SW 1271 (cell line): ENCODE data around the gene COL10A1.

Source experiments
- DNase-seq, 2 experiments: peaks; one replicate each; lab custom pipeline; 2025; lab: John Stamatoyannopoulos, UW

COL10A1 gene

DNA sequence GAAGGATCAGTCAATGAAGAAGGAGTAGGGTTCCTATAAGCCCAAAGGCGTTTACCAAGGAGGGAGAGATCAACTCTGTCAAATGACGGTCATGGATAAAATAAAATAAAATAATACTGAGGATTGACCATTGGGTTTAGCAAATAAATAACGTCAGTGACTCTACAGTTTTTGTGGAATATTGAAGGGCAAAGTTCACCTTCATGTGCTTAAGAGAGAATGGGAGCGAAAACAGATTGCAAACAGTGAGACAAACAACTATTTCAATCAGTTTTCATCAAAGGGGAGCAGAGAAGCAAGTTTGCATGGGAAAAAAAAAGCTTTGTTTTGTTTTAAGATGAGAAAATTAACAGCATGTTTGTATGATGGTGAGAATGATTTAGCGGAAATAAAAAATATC lies 42.9 kb downstream of the COL10A1 start:
- DNase-seq = no peak

- no peak for DNase-seq
These were observed 47.0 kb downstream of the COL10A1 start for GRCh38 chr6:116078945-116079344.

DNA sequence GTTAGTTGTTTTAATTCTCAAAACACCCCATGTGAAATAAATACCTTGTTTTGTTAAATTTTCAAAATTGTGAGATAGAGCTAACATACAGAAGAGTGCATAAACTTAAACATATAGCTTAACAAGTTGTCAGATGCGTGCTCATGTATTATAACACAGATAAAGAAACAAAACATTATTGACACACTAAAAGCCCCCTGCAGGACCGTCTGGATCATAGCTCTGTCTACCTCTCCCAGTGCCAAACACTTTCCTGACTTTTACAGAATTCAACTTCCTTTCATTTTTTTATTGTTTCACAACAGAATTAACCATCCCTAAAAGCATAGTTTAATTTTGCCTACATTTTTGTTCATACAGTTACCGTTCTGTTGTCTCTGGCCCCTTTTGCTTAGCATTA lies 47.4 kb downstream of the COL10A1 start:
- DNase-seq = no peak

DNA sequence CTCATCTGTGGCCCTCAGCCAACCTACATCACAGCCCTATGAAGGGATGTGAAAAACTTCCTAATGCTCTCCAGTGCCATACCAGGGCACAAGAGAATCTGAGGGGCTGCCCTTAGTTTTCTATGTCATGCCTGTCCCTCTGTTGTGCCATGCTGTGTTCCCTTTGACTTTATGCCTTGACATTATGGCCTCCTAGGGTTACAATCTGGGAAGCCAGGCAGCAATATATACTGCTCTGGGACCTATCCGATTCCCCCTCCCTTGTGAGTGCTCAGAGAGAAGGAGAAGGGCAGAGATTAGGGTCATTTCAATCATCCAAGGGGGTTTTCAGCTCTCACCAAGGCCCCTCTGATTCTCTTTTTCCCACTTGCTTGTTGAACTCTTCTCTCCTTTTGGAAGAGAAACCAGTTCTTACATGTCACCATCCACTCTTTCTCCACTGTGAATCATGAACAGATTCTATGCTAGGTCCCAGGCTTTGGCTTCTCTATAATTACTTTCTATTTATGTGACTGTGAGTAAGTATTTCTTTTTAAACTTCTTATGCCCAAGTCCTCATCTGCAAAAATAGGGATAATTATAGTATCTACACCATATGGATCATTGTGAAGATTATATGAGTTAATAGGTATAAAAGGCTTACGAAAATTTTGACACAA lies 51.1 kb downstream of the COL10A1 start:
- no peak for DNase-seq

DNA sequence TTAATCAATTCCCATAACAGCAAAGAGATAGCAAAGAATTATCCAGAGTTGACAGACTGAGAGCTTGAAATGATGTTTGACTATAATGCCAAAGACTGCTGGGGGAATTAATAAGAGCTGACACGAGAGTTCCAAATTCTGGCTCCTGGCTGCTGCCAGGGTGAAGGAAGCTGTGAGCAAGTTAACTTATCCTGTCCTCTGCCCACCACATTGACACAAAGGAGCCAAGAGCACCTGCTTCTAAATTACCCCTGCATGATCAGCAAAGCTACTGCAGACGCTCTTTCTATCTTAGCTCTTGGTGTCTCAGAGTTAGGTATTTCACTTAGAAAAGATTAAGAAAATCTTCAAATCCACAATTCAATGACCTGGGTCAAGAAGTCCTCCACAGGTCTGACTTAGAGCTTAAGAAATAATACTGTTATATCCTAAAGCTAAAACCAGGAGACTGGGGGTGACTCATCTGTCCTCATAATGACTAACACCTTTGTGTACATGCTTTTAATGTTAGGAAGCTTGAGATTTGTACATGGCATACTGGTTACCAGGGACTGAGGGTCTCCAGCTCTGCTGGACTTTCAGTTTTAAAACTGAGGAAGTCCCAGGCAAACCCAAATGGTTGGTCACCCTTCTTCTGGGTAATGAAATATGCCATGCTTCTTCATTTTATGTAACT lies 52.0 kb downstream of the COL10A1 start:
- peak in 1 of 2 experiments; percentile 59 for DNase-seq

GRCh38 chr6:116072368-116072767 lies 53.6 kb downstream of the COL10A1 start:
- no peak for DNase-seq

DNA sequence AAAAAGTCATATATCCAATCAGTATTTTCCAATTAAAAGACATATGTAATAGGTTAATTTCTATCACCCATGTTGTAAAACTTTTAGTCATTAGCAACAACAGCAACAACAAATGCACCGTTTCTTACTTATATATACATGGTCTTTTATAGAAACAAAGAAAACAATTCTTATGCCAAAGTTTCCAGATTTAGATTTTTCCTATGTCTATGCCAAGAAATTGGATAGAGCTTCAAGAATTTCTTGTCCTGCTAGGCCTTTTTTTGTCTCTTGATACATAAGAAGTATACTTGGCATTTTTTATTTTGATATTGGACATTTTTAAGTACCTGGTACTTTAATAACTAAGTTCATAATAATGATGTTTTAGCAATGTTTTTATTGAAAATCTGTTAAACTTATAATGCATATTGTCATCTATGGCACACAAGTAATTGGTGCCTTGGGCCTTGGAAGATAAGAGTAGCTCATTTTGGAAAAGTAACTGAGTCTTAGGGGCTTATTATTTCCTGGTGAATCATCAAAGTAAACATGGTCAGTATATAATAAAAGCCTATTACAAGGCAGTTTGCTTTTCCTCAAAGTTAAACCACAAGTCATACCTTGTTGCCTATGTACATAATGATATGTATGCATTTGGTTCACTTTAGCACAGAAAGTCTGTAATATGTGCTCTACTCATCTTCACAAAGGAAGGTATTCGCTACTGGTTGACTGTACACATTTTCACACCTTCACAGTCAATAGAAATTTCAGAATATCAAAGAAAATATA lies 55.1 kb downstream of the COL10A1 start:
- no peak for DNase-seq

DNA sequence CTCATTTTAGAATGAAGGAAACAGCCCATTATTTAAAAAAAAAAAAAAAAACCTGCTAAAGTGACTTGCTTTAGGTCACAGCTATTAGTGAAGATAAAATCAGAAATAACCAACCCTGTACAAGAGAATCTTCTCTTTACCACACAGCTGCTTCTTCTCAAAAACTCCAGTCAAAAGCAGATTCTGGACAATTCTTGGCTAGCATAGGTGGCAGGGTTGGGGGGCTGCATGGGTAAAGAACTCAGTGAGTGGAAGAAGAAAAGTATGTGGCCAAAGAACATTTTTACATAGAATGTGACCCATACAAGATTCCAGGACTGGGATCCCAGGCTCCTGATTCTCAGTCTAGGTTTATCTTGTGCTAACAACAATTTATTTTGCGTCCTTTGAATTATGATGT lies 55.8 kb downstream of the COL10A1 start:
- no peak for DNase-seq
